Measurements from ENCODE around the gene RALGAPA1. TPM values are rescaled to one million over a fixed set of nuclear protein-coding genes. Genes with fewer than 3 reads are reported as not detected.

Gene RALGAPA1
- total RNA-seq, 4 donors from 2014 or later, result 44.1 to 138 (median 108) TPM

DNA sequence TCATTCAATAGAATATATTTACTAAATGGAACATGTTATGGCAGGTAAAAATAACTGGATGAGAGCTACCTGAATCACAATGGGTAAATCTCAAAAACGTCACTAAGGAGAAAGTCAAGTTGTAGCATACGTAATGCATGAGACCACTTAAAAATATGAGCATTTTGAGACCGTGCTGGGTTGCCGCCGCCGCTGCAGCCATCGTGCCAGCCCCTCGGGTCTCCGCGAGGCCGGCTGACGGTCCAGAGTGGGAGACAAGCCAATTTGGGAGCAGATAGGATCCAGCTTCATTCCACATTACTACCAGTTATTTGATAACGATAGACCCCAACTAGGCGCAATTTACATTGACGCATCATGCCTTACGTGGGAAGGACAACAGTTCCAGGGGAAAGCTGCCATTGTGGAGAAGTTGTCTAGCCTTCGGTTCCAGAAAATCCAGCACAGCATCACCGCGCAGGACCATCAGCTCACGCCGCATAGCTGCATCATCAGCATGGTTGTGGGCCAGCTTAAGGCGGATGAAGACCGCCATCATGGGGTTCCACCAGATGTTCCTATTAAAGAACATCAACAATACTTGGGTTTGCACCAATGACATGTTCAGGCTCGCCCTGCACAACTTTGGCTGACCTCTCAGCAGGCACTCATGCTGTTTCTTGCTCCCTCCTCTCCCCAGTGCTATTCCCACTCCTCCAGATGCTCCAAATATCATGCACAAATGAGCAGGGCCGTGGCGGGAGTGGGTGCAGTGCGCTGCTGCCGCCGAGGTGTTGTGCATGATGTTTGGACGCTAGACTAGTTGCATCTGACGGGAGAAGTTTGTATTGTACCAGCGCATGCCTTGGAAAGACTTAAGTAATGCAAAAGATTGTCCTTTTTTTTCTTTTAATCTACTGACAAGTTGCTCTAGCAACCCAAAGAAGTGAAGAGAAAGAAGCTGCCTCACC is 10.8 kb upstream of the RALGAPA1 start:
- H3K27ac ChIP-seq, result no peak overlapping the region
- no peak for TF ChIP-seq POLR2A (IDR thresholded peaks at IDR 0.05)
- TF ChIP-seq, protein P1, sequence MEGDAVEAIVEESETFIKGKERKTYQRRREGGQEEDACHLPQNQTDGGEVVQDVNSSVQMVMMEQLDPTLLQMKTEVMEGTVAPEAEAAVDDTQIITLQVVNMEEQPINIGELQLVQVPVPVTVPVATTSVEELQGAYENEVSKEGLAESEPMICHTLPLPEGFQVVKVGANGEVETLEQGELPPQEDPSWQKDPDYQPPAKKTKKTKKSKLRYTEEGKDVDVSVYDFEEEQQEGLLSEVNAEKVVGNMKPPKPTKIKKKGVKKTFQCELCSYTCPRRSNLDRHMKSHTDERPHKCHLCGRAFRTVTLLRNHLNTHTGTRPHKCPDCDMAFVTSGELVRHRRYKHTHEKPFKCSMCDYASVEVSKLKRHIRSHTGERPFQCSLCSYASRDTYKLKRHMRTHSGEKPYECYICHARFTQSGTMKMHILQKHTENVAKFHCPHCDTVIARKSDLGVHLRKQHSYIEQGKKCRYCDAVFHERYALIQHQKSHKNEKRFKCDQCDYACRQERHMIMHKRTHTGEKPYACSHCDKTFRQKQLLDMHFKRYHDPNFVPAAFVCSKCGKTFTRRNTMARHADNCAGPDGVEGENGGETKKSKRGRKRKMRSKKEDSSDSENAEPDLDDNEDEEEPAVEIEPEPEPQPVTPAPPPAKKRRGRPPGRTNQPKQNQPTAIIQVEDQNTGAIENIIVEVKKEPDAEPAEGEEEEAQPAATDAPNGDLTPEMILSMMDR (IDR thresholded peaks at IDR 0.05), result no peak
- H3K4me3 ChIP-seq, result no peak overlapping the region
- no peaks in the 10 kb centered on the region for H3K9me3 ChIP-seq
- no peaks in the 10 kb centered on the region for H3K4me1 ChIP-seq
- H3K36me3 ChIP-seq, result no peaks in the 10 kb centered on the region
- DNase-seq, result no peak
- no peaks in the 10 kb centered on the region for H3K27me3 ChIP-seq
- intact Hi-C loops (cut with DNase I; ENCODE audit: low total_unique reads), result no loop called here

- no peaks in the 10 kb centered on the region for H3K9me3 ChIP-seq
- H3K4me1 ChIP-seq, result no peaks in the 10 kb centered on the region
- no peak overlapping the region for H3K4me3 ChIP-seq
- H3K27me3 ChIP-seq, result no peaks in the 10 kb centered on the region
- no peak overlapping the region for H3K27ac ChIP-seq
- no peak for DNase-seq
- intact Hi-C loops (cut with DNase I; ENCODE audit: low total_unique reads), result no loop called here
- TF ChIP-seq, protein P1 (IDR thresholded peaks at IDR 0.05), result peak; percentile 34 to 52 (median 48)
- no peak for TF ChIP-seq POLR2A (IDR thresholded peaks at IDR 0.05)
- H3K36me3 ChIP-seq, result no peaks in the 10 kb centered on the region
Observed at GRCh38 chr14:35818346-35819115, 9.4 kb upstream of the RALGAPA1 start.

DNA sequence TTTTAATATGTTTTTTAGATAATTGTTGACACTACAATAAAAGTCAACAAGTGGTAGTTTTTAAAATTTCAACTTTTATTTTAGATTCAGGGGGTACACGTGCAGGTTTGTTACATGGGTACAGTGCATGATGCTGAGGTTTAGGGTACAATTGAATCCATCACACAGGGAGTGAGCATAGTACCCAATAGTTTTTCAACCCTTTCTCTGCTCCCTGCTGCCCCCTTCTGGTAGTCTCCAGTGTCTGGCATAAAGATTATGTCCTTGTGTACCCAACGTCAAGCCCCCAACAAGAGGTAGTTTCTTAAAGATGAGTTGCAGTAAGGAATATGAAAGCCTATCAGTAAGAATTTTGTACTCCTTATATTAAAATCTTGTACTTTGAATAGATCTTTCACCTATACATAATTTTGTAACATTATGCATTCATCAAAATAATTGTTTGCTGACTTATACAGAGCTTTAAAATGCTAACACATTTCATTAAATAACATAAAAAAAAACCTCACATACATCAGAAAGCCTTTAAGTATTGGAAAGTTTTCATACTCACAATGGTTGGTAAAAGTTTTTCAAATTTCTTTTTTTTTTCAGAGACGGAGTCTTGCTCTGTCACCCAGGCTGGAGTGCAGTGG is 5.4 kb upstream of the RALGAPA1 start:
- TF ChIP-seq, protein P1 (IDR thresholded peaks at IDR 0.05), result peak; percentile 21 to 38 (median 31)
- no peak for TF ChIP-seq POLR2A (IDR thresholded peaks at IDR 0.05)
- Histone ChIP-seq H3K27ac (no peak overlapping the region), H3K36me3 (no peaks in the 10 kb centered on the region), H3K4me1 (no peaks in the 10 kb centered on the region), H3K9me3 (no peaks in the 10 kb centered on the region), H3K27me3 (no peaks in the 10 kb centered on the region), H3K4me3 (no peak overlapping the region)
- intact Hi-C loops (cut with DNase I; ENCODE audit: low total_unique reads), result no loop called here
- DNase-seq, result no peak

DNA sequence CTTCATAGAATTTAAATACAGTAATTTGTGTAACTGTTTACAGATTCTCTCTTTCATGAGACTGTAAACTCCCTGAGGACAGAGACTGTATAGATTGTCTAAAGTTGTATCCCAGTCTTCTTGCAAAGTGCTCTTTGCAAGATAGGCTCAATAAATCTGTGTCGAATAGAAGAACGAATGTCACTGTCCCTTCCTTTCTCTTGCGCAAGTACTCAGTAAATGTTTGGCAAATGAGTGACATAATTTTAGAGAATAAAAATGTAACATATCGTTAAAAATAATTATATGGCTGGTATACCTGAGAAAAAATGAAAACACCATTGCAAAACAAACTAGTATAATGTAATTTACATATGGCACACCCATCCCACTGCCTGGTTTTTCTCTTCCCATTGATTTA is 1.9 kb upstream of the RALGAPA1 start:
- intact Hi-C loops (cut with DNase I; ENCODE audit: low total_unique reads), result no loop called here
- no peak for TF ChIP-seq POLR2A (IDR thresholded peaks at IDR 0.05)
- TF ChIP-seq, protein P1 (IDR thresholded peaks at IDR 0.05), result no peak

More for the DNA sequence above, 1.9 kb upstream of the RALGAPA1 start:
- Histone ChIP-seq H3K9me3 (no peaks in the 10 kb centered on the region), H3K4me3 (no peak overlapping the region), H3K27ac (no peak overlapping the region), H3K4me1 (peaks cover 0 to 7% of the 10 kb centered on the region in 2 donors), H3K36me3 (no peaks in the 10 kb centered on the region), H3K27me3 (no peaks in the 10 kb centered on the region)
- no peak for DNase-seq
